ENCODE measurements around the gene TSPAN18.

TSPAN18 gene

GRCh38 chr11:44803009-44803408 lies 76.2 kb downstream of the TSPAN18 start:
- no peak for DNase-seq

- DNase-seq = no peak
These were observed 78.0 kb downstream of the TSPAN18 start for GRCh38 chr11:44804449-44805437.

- no peak for DNase-seq
These were observed 78.8 kb downstream of the TSPAN18 start for GRCh38 chr11:44805596-44805995.

GRCh38 chr11:44808053-44808753 lies 81.4 kb downstream of the TSPAN18 start:
- no peak for DNase-seq

- DNase-seq = no peak
These were observed 82.5 kb downstream of the TSPAN18 start for GRCh38 chr11:44809283-44809682.

GRCh38 chr11:44811841-44812448 lies 85.2 kb downstream of the TSPAN18 start:
- DNase-seq = no peak

- DNase-seq = no peak
These were observed 86.2 kb downstream of the TSPAN18 start for GRCh38 chr11:44812971-44813370.

- DNase-seq = no peak
These were observed 86.6 kb downstream of the TSPAN18 start for GRCh38 chr11:44813401-44813800.

- DNase-seq = no peak
These were observed 88.3 kb downstream of the TSPAN18 start for GRCh38 chr11:44814881-44815592.

GRCh38 chr11:44815917-44816456 lies 89.2 kb downstream of the TSPAN18 start:
- DNase-seq = no peak

GRCh38 chr11:44816761-44817160 lies 90.0 kb downstream of the TSPAN18 start:
- no peak for DNase-seq

- no peak for DNase-seq
These were observed 90.6 kb downstream of the TSPAN18 start for GRCh38 chr11:44817207-44817949.

- DNase-seq = no peak
These were observed 91.3 kb downstream of the TSPAN18 start for GRCh38 chr11:44818110-44818509.

GRCh38 chr11:44819346-44819745 lies 92.6 kb downstream of the TSPAN18 start:
- DNase-seq = no peak

GRCh38 chr11:44822369-44822768 lies 95.6 kb downstream of the TSPAN18 start:
- no peak for DNase-seq

GRCh38 chr11:44823006-44823405 lies 96.2 kb downstream of the TSPAN18 start:
- no peak for DNase-seq

- no peak for DNase-seq
These were observed 97.1 kb downstream of the TSPAN18 start for GRCh38 chr11:44823868-44824267.

- DNase-seq = no peak
These were observed 97.5 kb downstream of the TSPAN18 start for GRCh38 chr11:44824300-44824704.

- no peak for DNase-seq
These were observed 98.5 kb downstream of the TSPAN18 start for GRCh38 chr11:44825058-44825785.

GRCh38 chr11:44826922-44827643 lies 100.3 kb downstream of the TSPAN18 start:
- DNase-seq = no peak

Data from NCI-H526 treated with DMSO at 0.1 percent for 48 hours (cell line).